HEK293 (cell line): ENCODE measurements around the gene NELFB.

Source experiments
- CTCF ChIA-PET: fragments of 350-600 bp; formaldehyde crosslinking; extraction: SDS; loops from one replicate; lab custom pipeline; 2021; ENCODE audit warnings: antibody characterized with exemption; lab: Yijun Ruan, JAX
- POLR2A ChIA-PET: fragments of 300-600 bp; formaldehyde crosslinking; extraction: SDS; loops from one replicate; lab custom pipeline; 2020; ENCODE audit warnings: antibody characterized with exemption, inconsistent platforms; lab: Yijun Ruan, JAX
- H3K27ac ChIP-seq: fragments of 200-500 bp; sonication (Bioruptor generic); 2 replicates; pipeline ENCODE4 v1.5.1; 2014; ENCODE audit warnings: low read depth, low read length, control low read depth, inconsistent platforms; ENCODE audit errors: extremely low read depth
- H3K36me3 ChIP-seq, 2 experiments: fragments of 200-500 bp in 1 of 2; sonication (Bioruptor generic) in 1 of 2; 1 replicate in 1 of 2; 2 replicates in 1 of 2; pipeline ENCODE4 v1.5.1; 2014 to 2017; ENCODE audit warnings: inconsistent platforms in 2 of 2, low read length in 2 of 2; ENCODE audit not compliant: control insufficient read depth in 2 of 2, insufficient read depth in 1 of 2
- H3K4me1 ChIP-seq: fragments of 200-500 bp; sonication (Bioruptor generic); 2 replicates; pipeline ENCODE4 v1.5.1; 2014; ENCODE audit warnings: mild to moderate bottlenecking, low read length, inconsistent platforms; ENCODE audit not compliant: control insufficient read depth, insufficient read depth
- H3K4me3 ChIP-seq: 2 replicates; pipeline ENCODE4 v1.5.1; 2011; ENCODE audit warnings: low read depth, mild to moderate bottlenecking, control low read depth, low read length, moderate library complexity
- H3K9me3 ChIP-seq: fragments of 200-500 bp; sonication (Bioruptor generic); 2 replicates; pipeline ENCODE4 v1.5.1; 2014; ENCODE audit warnings: low read depth, low read length, inconsistent platforms; ENCODE audit not compliant: control insufficient read depth, insufficient read depth
- CTCF ChIP-seq: fragments of 450-650 bp; formaldehyde crosslinking; IDR thresholded peaks from 2 replicates; pipeline ENCODE4 v1.5.1; 2016; ENCODE audit warnings: missing biosample characterization, missing genetic modification characterization
- GLIS1 ChIP-seq: fragments of 450-650 bp; formaldehyde crosslinking; IDR thresholded peaks from 2 replicates; pipeline ENCODE4 v1.5.1; 2016; ENCODE audit warnings: missing biosample characterization, missing genetic modification characterization
- GLIS2 ChIP-seq: fragments of 450-650 bp; formaldehyde crosslinking; IDR thresholded peaks from 2 replicates; pipeline ENCODE4 v1.5.1; 2016; ENCODE audit warnings: missing biosample characterization, missing genetic modification characterization
- HOXA7 ChIP-seq: sonication (generic); formaldehyde crosslinking; IDR thresholded peaks from 2 replicates; pipeline ENCODE4 v1.8.1; 2022; ENCODE audit warnings: missing genetic modification reagents, borderline replicate concordance
- MEIS1 ChIP-seq: sonication (generic); formaldehyde crosslinking; IDR thresholded peaks from 2 replicates; pipeline ENCODE4 v1.8.1; 2022; ENCODE audit warnings: missing genetic modification reagents, mild to moderate bottlenecking, borderline replicate concordance
- MZF1 ChIP-seq: fragments of 450-650 bp; formaldehyde crosslinking; IDR thresholded peaks from 2 replicates; pipeline ENCODE4 v1.5.1; 2017; ENCODE audit warnings: missing biosample characterization, missing genetic modification characterization, borderline replicate concordance
- RBAK ChIP-seq: fragments of 450-650 bp; formaldehyde crosslinking; IDR thresholded peaks from 2 replicates; pipeline ENCODE4 v1.5.1; 2016; ENCODE audit warnings: missing biosample characterization, missing genetic modification characterization
- TRIM28 ChIP-seq: IDR thresholded peaks from 2 replicates; pipeline ENCODE4 v1.6.1; 2011; ENCODE audit warnings: low read length, control low read depth, borderline replicate concordance
- YY1 ChIP-seq: fragments of 450-650 bp; formaldehyde crosslinking; IDR thresholded peaks from 2 replicates; pipeline ENCODE4 v1.5.1; 2018; ENCODE audit warnings: missing biosample characterization, missing genetic modification characterization
- ZBTB17 ChIP-seq: fragments of 450-650 bp; formaldehyde crosslinking; IDR thresholded peaks from 2 replicates; pipeline ENCODE4 v1.5.1; 2016; ENCODE audit warnings: missing biosample characterization, missing genetic modification characterization
- ZFP41 ChIP-seq: fragments of 450-650 bp; formaldehyde crosslinking; IDR thresholded peaks from 2 replicates; pipeline ENCODE4 v1.5.1; 2016; ENCODE audit warnings: missing biosample characterization, missing genetic modification characterization, borderline replicate concordance
- ZNF138 ChIP-seq: fragments of 450-650 bp; formaldehyde crosslinking; IDR thresholded peaks from 2 replicates; pipeline ENCODE4 v1.5.1; 2016; ENCODE audit warnings: missing biosample characterization, missing genetic modification characterization, borderline replicate concordance
- ZNF16 ChIP-seq: fragments of 450-650 bp; formaldehyde crosslinking; IDR thresholded peaks from 2 replicates; pipeline ENCODE4 v1.5.1; 2016; ENCODE audit warnings: low read depth, missing biosample characterization, missing genetic modification characterization
- ZNF175 ChIP-seq: fragments of 450-650 bp; formaldehyde crosslinking; IDR thresholded peaks from 2 replicates; pipeline ENCODE4 v1.5.1; 2016; ENCODE audit warnings: missing biosample characterization, missing genetic modification characterization
- ZNF202 ChIP-seq: fragments of 450-650 bp; formaldehyde crosslinking; IDR thresholded peaks from 2 replicates; pipeline ENCODE4 v1.5.1; 2016; ENCODE audit warnings: missing biosample characterization, missing genetic modification characterization, borderline replicate concordance
- ZNF423 ChIP-seq: fragments of 450-650 bp; formaldehyde crosslinking; IDR thresholded peaks from 2 replicates; pipeline ENCODE4 v1.5.1; 2016; ENCODE audit warnings: missing biosample characterization, missing genetic modification characterization
- ZNF571 ChIP-seq: fragments of 450-650 bp; formaldehyde crosslinking; IDR thresholded peaks from 2 replicates; pipeline ENCODE4 v1.5.0; 2017; ENCODE audit warnings: missing biosample characterization, missing genetic modification characterization
- ZNF621 ChIP-seq: fragments of 450-650 bp; formaldehyde crosslinking; IDR thresholded peaks from 2 replicates; pipeline ENCODE4 v1.5.1; 2017; ENCODE audit warnings: missing biosample characterization, missing genetic modification characterization
- ZNF629 ChIP-seq: fragments of 450-650 bp; formaldehyde crosslinking; IDR thresholded peaks from 2 replicates; pipeline ENCODE4 v1.5.1; 2017; ENCODE audit warnings: missing biosample characterization, missing genetic modification characterization
- ZNF658 ChIP-seq: fragments of 450-650 bp; formaldehyde crosslinking; IDR thresholded peaks from 2 replicates; pipeline ENCODE4; 2016; ENCODE audit warnings: missing biosample characterization, missing genetic modification characterization
- ZNF670 ChIP-seq: fragments of 450-650 bp; formaldehyde crosslinking; IDR thresholded peaks from 2 replicates; pipeline ENCODE4 v1.5.1; 2016; ENCODE audit warnings: missing biosample characterization, missing genetic modification characterization, low read depth
- ZNF768 ChIP-seq: fragments of 450-650 bp; formaldehyde crosslinking; IDR thresholded peaks from 2 replicates; pipeline ENCODE4 v1.5.1; 2018; ENCODE audit warnings: missing biosample characterization, mild to moderate bottlenecking, missing genetic modification characterization
- ZSCAN30 ChIP-seq: fragments of 450-650 bp; IDR thresholded peaks from 2 replicates; pipeline ENCODE4 v1.5.1; 2018; ENCODE audit warnings: missing biosample characterization, mild to moderate bottlenecking, missing genetic modification characterization, moderate library complexity
- ZXDB ChIP-seq: fragments of 450-650 bp; formaldehyde crosslinking; IDR thresholded peaks from 2 replicates; pipeline ENCODE4 v1.5.1; 2016; ENCODE audit warnings: missing biosample characterization, missing genetic modification characterization
- TF ChIP-seq, protein P1 (sequence below): fragments of 450-650 bp; formaldehyde crosslinking; IDR thresholded peaks from 2 replicates; pipeline ENCODE4 v1.5.1; 2017; ENCODE audit warnings: missing biosample characterization, mild to moderate bottlenecking, missing genetic modification characterization, moderate library complexity
- TF ChIP-seq, protein P2 (sequence below): fragments of 450-650 bp; formaldehyde crosslinking; IDR thresholded peaks from 2 replicates; pipeline ENCODE4 v1.5.1; 2017; ENCODE audit warnings: missing biosample characterization, missing genetic modification characterization
- TF ChIP-seq, protein P3 (sequence below): fragments of 450-650 bp; formaldehyde crosslinking; IDR thresholded peaks from 2 replicates; pipeline ENCODE4 v1.5.1; 2016; ENCODE audit warnings: missing biosample characterization, missing genetic modification characterization
- TF ChIP-seq, protein P4 (sequence below): fragments of 450-650 bp; formaldehyde crosslinking; optimal IDR thresholded peaks from 2 replicates; pipeline ENCODE3; 2016; ENCODE audit warnings: missing biosample characterization, mild to moderate bottlenecking, missing genetic modification characterization
- TF ChIP-seq, protein P5 (sequence below): fragments of 450-650 bp; formaldehyde crosslinking; IDR thresholded peaks from 2 replicates; pipeline ENCODE4 v1.5.1; 2016; ENCODE audit warnings: missing biosample characterization, missing genetic modification characterization

Gene NELFB

GRCh38 chr9:137299203-137299565 lies 44.1 kb downstream of the NELFB start:
- Histone ChIP-seq H3K36me3 (no peaks in the 10 kb centered on the region), H3K9me3 (no peaks in the 10 kb centered on the region), H3K4me3 (peak overlapping the region; percentile 20; the same call in 1 of the 2 replicates), H3K4me1 (peaks cover 15% of the 10 kb centered on the region), H3K27ac (no peak overlapping the region)
- ChIA-PET CTCF (interaction anchor here (0.6 to 4.9 kb wide), 2 partner anchors 12 to 132 kb away, joined by 3 to 21 read pairs; no protein-coding TSS in a partner anchor), POLR2A (interaction anchor here (0.5 to 1.9 kb wide), 3 partner anchors 12 to 124 kb away, joined by 3 to 4 read pairs (median 3); partner anchors contain the start of gene EXD3)
- TF ChIP-seq CTCF (no peak), ZFP41 (tag by site-specific recombination) (no peak), GLIS2 (tag by site-specific recombination) (peak; percentile 72), ZNF768 (tag by site-specific recombination) (no peak), ZXDB (tag by site-specific recombination) (no peak), ZSCAN30 (tag by site-specific recombination) (no peak), ZNF138 (tag by site-specific recombination) (no peak), ZNF629 (tag by site-specific recombination) (no peak), ZBTB17 (tag by site-specific recombination) (no peak), ZNF621 (tag by site-specific recombination) (no peak), ZNF423 (tag by site-specific recombination) (peak; percentile 29; the same call in 1 of the 2 replicates), GLIS1 (tag by site-specific recombination) (peak; percentile 99), TRIM28 (no peak), MEIS1 (no peak), ZNF670 (tag by site-specific recombination) (no peak), ZNF202 (tag by site-specific recombination) (no peak), ZNF658 (tag by site-specific recombination) (no peak), YY1 (tag by site-specific recombination) (no peak), ZNF571 (tag by site-specific recombination) (no peak), ZNF175 (no peak), HOXA7 (CRISPR knock-in tag) (no peak), ZNF16 (no peak), MZF1 (tag by site-specific recombination) (no peak), RBAK (tag by site-specific recombination) (no peak)
- TF ChIP-seq, protein P1, sequence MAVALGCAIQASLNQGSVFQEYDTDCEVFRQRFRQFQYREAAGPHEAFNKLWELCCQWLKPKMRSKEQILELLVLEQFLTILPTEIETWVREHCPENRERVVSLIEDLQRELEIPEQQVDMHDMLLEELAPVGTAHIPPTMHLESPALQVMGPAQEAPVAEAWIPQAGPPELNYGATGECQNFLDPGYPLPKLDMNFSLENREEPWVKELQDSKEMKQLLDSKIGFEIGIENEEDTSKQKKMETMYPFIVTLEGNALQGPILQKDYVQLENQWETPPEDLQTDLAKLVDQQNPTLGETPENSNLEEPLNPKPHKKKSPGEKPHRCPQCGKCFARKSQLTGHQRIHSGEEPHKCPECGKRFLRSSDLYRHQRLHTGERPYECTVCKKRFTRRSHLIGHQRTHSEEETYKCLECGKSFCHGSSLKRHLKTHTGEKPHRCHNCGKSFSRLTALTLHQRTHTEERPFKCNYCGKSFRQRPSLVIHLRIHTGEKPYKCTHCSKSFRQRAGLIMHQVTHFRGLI (tag by site-specific recombination) = peak; percentile 97
- TF ChIP-seq, protein P2, sequence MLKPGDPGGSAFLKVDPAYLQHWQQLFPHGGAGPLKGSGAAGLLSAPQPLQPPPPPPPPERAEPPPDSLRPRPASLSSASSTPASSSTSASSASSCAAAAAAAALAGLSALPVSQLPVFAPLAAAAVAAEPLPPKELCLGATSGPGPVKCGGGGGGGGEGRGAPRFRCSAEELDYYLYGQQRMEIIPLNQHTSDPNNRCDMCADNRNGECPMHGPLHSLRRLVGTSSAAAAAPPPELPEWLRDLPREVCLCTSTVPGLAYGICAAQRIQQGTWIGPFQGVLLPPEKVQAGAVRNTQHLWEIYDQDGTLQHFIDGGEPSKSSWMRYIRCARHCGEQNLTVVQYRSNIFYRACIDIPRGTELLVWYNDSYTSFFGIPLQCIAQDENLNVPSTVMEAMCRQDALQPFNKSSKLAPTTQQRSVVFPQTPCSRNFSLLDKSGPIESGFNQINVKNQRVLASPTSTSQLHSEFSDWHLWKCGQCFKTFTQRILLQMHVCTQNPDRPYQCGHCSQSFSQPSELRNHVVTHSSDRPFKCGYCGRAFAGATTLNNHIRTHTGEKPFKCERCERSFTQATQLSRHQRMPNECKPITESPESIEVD = no peak
- TF ChIP-seq, protein P3, sequence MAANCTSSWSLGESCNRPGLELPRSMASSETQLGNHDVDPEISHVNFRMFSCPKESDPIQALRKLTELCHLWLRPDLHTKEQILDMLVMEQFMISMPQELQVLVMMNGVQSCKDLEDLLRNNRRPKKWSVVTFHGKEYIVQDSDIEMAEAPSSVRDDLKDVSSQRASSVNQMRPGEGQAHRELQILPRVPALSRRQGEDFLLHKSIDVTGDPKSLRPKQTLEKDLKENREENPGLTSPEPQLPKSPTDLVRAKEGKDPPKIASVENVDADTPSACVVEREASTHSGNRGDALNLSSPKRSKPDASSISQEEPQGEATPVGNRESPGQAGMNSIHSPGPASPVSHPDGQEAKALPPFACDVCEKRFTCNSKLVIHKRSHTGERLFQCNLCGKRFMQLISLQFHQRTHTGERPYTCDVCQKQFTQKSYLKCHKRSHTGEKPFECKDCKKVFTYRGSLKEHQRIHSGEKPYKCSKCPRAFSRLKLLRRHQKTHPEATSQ = no peak
- TF ChIP-seq, protein P4, sequence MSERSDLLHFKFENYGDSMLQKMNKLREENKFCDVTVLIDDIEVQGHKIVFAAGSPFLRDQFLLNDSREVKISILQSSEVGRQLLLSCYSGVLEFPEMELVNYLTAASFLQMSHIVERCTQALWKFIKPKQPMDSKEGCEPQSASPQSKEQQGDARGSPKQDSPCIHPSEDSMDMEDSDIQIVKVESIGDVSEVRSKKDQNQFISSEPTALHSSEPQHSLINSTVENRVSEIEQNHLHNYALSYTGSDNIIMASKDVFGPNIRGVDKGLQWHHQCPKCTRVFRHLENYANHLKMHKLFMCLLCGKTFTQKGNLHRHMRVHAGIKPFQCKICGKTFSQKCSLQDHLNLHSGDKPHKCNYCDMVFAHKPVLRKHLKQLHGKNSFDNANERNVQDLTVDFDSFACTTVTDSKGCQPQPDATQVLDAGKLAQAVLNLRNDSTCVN (tag by site-specific recombination) = peak; percentile 13
- TF ChIP-seq, protein P5, sequence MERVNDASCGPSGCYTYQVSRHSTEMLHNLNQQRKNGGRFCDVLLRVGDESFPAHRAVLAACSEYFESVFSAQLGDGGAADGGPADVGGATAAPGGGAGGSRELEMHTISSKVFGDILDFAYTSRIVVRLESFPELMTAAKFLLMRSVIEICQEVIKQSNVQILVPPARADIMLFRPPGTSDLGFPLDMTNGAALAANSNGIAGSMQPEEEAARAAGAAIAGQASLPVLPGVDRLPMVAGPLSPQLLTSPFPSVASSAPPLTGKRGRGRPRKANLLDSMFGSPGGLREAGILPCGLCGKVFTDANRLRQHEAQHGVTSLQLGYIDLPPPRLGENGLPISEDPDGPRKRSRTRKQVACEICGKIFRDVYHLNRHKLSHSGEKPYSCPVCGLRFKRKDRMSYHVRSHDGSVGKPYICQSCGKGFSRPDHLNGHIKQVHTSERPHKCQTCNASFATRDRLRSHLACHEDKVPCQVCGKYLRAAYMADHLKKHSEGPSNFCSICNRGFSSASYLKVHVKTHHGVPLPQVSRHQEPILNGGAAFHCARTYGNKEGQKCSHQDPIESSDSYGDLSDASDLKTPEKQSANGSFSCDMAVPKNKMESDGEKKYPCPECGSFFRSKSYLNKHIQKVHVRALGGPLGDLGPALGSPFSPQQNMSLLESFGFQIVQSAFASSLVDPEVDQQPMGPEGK = 0 out of 2 replicates have a peak, but pooled peaks have one; percentile 34
